Endothelial cell of umbilical vein (primary cell): ENCODE measurements around the gene OSGEP. TPM values are rescaled to one million over a fixed set of nuclear protein-coding genes. Genes with fewer than 3 reads are reported as not detected.

Experiments
- BruUV-seq: library from RNA; stranded (reverse); fragments of 400-500 nt; replicated peaks from 2 replicates; lab custom pipeline; 2021; lab: Mats Ljungman, UMichigan
- CTCF ChIA-PET: fragments of 300-600, 350-600 bp; sonication (Branson Sonifier 250); formaldehyde crosslinking; loops from one replicate; lab custom pipeline; 2021; ENCODE audit warnings: antibody characterized with exemption, inconsistent platforms; lab: Charles Lee
- POLR2A ChIA-PET: fragments of 300-600, 350-600 bp; sonication (Branson Sonifier 250); formaldehyde crosslinking; loops from one replicate; lab custom pipeline; 2021; ENCODE audit warnings: antibody characterized with exemption, inconsistent platforms; lab: Charles Lee
- DNase-seq: peaks from one replicate; pipeline ENCODE4 v3.0.0-alpha.2; 2011; ENCODE audit warnings: low read depth, low spot score
- FAIRE-seq: peaks from 2 replicates; lab custom pipeline; 2011; peaks lifted over from hg19 to GRCh38; lab: Jason Lieb, UNC
- H2AFZ ChIP-seq: 2 replicates; pipeline ENCODE4 v1.6.0; 2012; ENCODE audit warnings: low read depth, low read length, control low read depth, inconsistent platforms
- H3K27ac ChIP-seq: 2 replicates; pipeline ENCODE4 v1.5.1; 2011; ENCODE audit warnings: low read depth, mild to moderate bottlenecking, control low read depth, low read length, moderate library complexity; ENCODE audit not compliant: insufficient read depth
- H3K27me3 ChIP-seq, 2 experiments: 2 replicates each; pipeline versions ENCODE4 v1.6.0 to v1.6.1; 2011; ENCODE audit warnings: low read length in 2 of 2, mixed read lengths in 1 of 2; ENCODE audit not compliant: control insufficient read depth in 2 of 2, insufficient read depth in 2 of 2
- H3K36me3 ChIP-seq, 2 experiments: 2 replicates in 1 of 2; 3 replicates in 1 of 2; pipeline ENCODE4 v1.5.1; 2011; ENCODE audit warnings: low read length in 2 of 2, mild to moderate bottlenecking in 1 of 2, moderate library complexity in 1 of 2; ENCODE audit not compliant: control insufficient read depth in 2 of 2, insufficient read depth in 2 of 2; ENCODE audit errors: extremely low read depth in 1 of 2
- H3K4me1 ChIP-seq: 3 replicates; pipeline ENCODE4 v1.5.1; 2011; ENCODE audit warnings: mild to moderate bottlenecking, low read length; ENCODE audit not compliant: control insufficient read depth, insufficient read depth; ENCODE audit errors: extremely low read depth
- H3K4me2 ChIP-seq: 2 replicates; pipeline ENCODE4 v1.6.1; 2011; ENCODE audit warnings: low read length, control low read depth, mixed read lengths; ENCODE audit not compliant: insufficient read depth
- H3K4me3 ChIP-seq, 3 experiments: fragments of 200-600 bp in 1 of 3; sonication (generic), shearing (Covaris generic) in 1 of 3; replicated peaks in 1 of 3; 2 replicates each; pipeline ENCODE4 v1.5.1; 2011 to 2016; ENCODE audit warnings: control low read depth in 3 of 3, low read length in 3 of 3, mild to moderate bottlenecking in 2 of 3, inconsistent platforms in 1 of 3, low read depth in 1 of 3, moderate library complexity in 1 of 3; ENCODE audit not compliant: insufficient read depth in 1 of 3
- H3K79me2 ChIP-seq: 2 replicates; pipeline ENCODE4 v1.6.0; 2012; ENCODE audit warnings: low read length, inconsistent platforms; ENCODE audit not compliant: control insufficient read depth, insufficient read depth
- H3K9ac ChIP-seq: replicated peaks from 2 replicates; pipeline ENCODE3; 2011; ENCODE audit warnings: low read length, control low read depth; ENCODE audit not compliant: insufficient read depth; ENCODE audit errors: extremely low read depth
- H3K9me1 ChIP-seq: replicated peaks from 3 replicates; pipeline ENCODE4 v1.6.0; 2011; ENCODE audit warnings: mild to moderate bottlenecking, low read length; ENCODE audit not compliant: control insufficient read depth, insufficient read depth; ENCODE audit errors: extremely low read depth
- H3K9me3 ChIP-seq: replicated peaks from 2 replicates; pipeline ENCODE4 v1.5.1; 2012; ENCODE audit warnings: low read length, inconsistent platforms; ENCODE audit not compliant: control insufficient read depth, insufficient read depth
- H4K20me1 ChIP-seq: replicated peaks from 2 replicates; pipeline ENCODE3; 2011; ENCODE audit warnings: mild to moderate bottlenecking, low read length; ENCODE audit not compliant: control insufficient read depth, insufficient read depth; ENCODE audit errors: extremely low read depth
- CTCF ChIP-seq, 2 donors: IDR thresholded peaks; 1 replicate in 1 of 2; 2 replicates in 1 of 2; pipeline ENCODE4 v1.5.1; 2011; ENCODE audit warnings: low read length in 2 of 2, mild to moderate bottlenecking in 2 of 2, moderate library complexity in 2 of 2, control low read depth in 1 of 2, inconsistent platforms in 1 of 2, low read depth in 1 of 2; ENCODE audit not compliant: insufficient read depth in 1 of 2; ENCODE audit errors: extremely low read depth in 1 of 2
- EZH2 ChIP-seq: IDR thresholded peaks from 2 replicates; pipeline ENCODE4 v1.6.1; 2012; ENCODE audit warnings: borderline replicate concordance, low read depth, mild to moderate bottlenecking, moderate library complexity, low read length, inconsistent platforms; ENCODE audit not compliant: severe bottlenecking
- FOS ChIP-seq: IDR thresholded peaks from 2 replicates; pipeline ENCODE4 v1.6.1; 2011; ENCODE audit warnings: mild to moderate bottlenecking, low read length, moderate library complexity, borderline replicate concordance; ENCODE audit not compliant: insufficient read depth
- GATA2 ChIP-seq: IDR thresholded peaks from 2 replicates; pipeline ENCODE4 v1.7.0; 2011; ENCODE audit warnings: low read depth, mild to moderate bottlenecking, moderate library complexity, mixed read lengths, low read length; ENCODE audit not compliant: insufficient read length, insufficient read depth
- JUN ChIP-seq: IDR thresholded peaks from 2 replicates; pipeline ENCODE4 v1.6.1; 2011; ENCODE audit warnings: borderline replicate concordance, low read depth; ENCODE audit not compliant: insufficient read length, insufficient read depth
- MYC ChIP-seq: IDR thresholded peaks from one replicate; pipeline ENCODE4 v1.6.1; 2011; ENCODE audit warnings: mild to moderate bottlenecking, low read depth, low read length
- POLR2A ChIP-seq: IDR thresholded peaks from 2 replicates; pipeline ENCODE4 v1.6.1; 2012; ENCODE audit warnings: low read depth, mild to moderate bottlenecking, control low read depth, low read length
- POLR2AphosphoS5 ChIP-seq: IDR thresholded peaks from 2 replicates; pipeline ENCODE4 v1.6.1; 2012; ENCODE audit warnings: low read depth, mild to moderate bottlenecking, control low read depth, low read length, moderate library complexity; ENCODE audit not compliant: insufficient read depth
- dilution Hi-C: fragments of 300-500 bp; cut with MboI; formaldehyde crosslinking; loops from one replicate; pipeline ENCODE4 v1.15.0; 2019; ENCODE audit warnings: low sequenced_read_pairs; ENCODE audit not compliant: extremely low pct_ligation_motif_present
- intact Hi-C: fragments of 100-400 bp; cut with micrococcal nuclease; formaldehyde crosslinking; loops from one replicate; pipeline ENCODE4 v1.10.0; 2022
- polyA plus RNA-seq, 4 experiments: library from polyadenylated mRNA; depleted of rRNA in 3 of 4; stranded (reverse) in 3 of 4; unstranded in 1 of 4; fragments of >200 nt; gene quantifications; 2 replicates each; pipeline versions ENCODE4 v1.2.1 to v1.2.3, GENCODE V29; 2011 to 2012; ENCODE audit warnings: missing spikeins in 1 of 4
- total RNA-seq: library from RNA; stranded (reverse); gene quantifications from 2 replicates; pipeline ENCODE4 v1.2.3, GENCODE V29; 2021
- TF ChIP-seq, protein P1 (sequence below): IDR thresholded peaks from 2 replicates; pipeline ENCODE4 v1.6.1; 2011; ENCODE audit not compliant: insufficient read depth, insufficient read length

OSGEP gene
- total and polyA plus RNA-seq, 2 donors (not counting 3 experiments of a cell fraction or from before 2014, with no cell fraction given), result 41.8 to 100 TPM

GRCh38 chr14:20492486-20492885 is 37.9 kb upstream of the OSGEP start:
- ChIA-PET CTCF (no interaction called here), POLR2A (no interaction called here)
- Histone ChIP-seq H3K79me2 (no peaks in the 10 kb centered on the region), H3K9ac (no peak overlapping the region), H2AFZ (no peak overlapping the region), H3K27ac (no peak overlapping the region), H3K36me3 (no peaks in the 10 kb centered on the region), H3K4me2 (no peak overlapping the region), H3K9me1 (no peaks in the 10 kb centered on the region), H3K9me3 (no peaks in the 10 kb centered on the region), H3K4me3 (no peak overlapping the region), H4K20me1 (no peaks in the 10 kb centered on the region), H3K27me3 (no peaks in the 10 kb centered on the region), H3K4me1 (peaks cover 10% of the 10 kb centered on the region)
- BruUV-seq, result no TSS peak
- intact Hi-C loops (no loop called here), dilution Hi-C loops (no loop called here)
- TF ChIP-seq FOS, result no peak
- TF ChIP-seq GATA2, result no peak
- TF ChIP-seq CTCF (IDR thresholded peaks at IDR 0.05; ENCODE audit: extremely low read depth in 1 of 2, insufficient read depth in 1 of 2, low read depth in 1 of 2, low read length in 2 of 2), result no peak
- TF ChIP-seq, protein P1, sequence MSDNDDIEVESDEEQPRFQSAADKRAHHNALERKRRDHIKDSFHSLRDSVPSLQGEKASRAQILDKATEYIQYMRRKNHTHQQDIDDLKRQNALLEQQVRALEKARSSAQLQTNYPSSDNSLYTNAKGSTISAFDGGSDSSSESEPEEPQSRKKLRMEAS, result no peak
- TF ChIP-seq POLR2A, result no peak
- TF ChIP-seq EZH2, result no peak
- TF ChIP-seq POLR2AphosphoS5, result no peak
- no peak for TF ChIP-seq MYC
- no peak for TF ChIP-seq JUN
- no peak for FAIRE-seq
- DNase-seq, result no peak
